ENCODE results near the gene MYO16.

DNA sequence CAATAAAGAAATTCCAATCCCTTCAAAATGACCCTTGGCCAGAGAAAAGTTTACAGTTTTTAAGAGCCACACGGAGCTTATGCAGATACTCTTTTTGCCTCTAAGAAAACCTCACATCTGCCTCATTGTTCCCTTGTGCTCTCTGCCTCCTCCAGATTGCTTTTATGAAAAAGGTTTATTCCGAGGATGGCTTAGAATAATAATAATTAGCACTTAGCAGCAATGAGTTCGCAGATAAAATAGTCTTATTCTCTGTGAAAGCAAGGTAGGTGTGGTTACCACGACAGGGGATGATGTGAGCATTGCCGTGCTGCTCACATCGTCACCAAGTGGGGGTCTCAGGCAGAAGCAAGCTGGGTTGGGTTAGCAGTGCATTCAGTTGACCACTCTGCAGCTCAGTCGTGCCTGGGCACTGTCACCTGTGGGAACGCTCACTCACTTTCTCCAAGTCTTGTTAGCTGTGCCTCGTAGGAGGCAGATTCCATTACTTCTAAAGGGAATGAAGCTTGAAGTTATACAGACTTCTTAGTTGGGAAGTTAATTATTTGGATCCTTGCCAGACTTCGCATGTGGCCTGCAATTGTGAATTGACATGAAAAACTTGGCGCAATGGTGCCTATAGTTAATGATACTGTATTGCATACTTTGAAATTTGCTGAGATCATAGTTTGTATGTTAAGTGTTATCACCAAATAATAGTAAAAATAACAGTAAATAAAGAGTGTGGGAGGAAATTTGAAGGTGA lies 157.2 kb downstream of the MYO16 start:
- TF ChIP-seq, protein P1, sequence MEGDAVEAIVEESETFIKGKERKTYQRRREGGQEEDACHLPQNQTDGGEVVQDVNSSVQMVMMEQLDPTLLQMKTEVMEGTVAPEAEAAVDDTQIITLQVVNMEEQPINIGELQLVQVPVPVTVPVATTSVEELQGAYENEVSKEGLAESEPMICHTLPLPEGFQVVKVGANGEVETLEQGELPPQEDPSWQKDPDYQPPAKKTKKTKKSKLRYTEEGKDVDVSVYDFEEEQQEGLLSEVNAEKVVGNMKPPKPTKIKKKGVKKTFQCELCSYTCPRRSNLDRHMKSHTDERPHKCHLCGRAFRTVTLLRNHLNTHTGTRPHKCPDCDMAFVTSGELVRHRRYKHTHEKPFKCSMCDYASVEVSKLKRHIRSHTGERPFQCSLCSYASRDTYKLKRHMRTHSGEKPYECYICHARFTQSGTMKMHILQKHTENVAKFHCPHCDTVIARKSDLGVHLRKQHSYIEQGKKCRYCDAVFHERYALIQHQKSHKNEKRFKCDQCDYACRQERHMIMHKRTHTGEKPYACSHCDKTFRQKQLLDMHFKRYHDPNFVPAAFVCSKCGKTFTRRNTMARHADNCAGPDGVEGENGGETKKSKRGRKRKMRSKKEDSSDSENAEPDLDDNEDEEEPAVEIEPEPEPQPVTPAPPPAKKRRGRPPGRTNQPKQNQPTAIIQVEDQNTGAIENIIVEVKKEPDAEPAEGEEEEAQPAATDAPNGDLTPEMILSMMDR (IDR thresholded peaks at IDR 0.05), result no peak
- TF ChIP-seq POLR2A (IDR thresholded peaks at IDR 0.05), result no peak
